Mammary microvascular endothelial cell (primary cell): ENCODE data around the gene OVCA2. TPM values are rescaled to one million over a fixed set of nuclear protein-coding genes. Genes with fewer than 3 reads are reported as not detected.

Experiments
- total RNA-seq: library from RNA; depleted of rRNA; stranded (reverse); fragments of >200 nt; gene quantifications from 2 replicates; pipeline ENCODE4 v1.2.3, GENCODE V29; 2015

The OVCA2 gene
- 92.9 and 98.2 TPM in 2 replicates for total RNA-seq

DNA sequence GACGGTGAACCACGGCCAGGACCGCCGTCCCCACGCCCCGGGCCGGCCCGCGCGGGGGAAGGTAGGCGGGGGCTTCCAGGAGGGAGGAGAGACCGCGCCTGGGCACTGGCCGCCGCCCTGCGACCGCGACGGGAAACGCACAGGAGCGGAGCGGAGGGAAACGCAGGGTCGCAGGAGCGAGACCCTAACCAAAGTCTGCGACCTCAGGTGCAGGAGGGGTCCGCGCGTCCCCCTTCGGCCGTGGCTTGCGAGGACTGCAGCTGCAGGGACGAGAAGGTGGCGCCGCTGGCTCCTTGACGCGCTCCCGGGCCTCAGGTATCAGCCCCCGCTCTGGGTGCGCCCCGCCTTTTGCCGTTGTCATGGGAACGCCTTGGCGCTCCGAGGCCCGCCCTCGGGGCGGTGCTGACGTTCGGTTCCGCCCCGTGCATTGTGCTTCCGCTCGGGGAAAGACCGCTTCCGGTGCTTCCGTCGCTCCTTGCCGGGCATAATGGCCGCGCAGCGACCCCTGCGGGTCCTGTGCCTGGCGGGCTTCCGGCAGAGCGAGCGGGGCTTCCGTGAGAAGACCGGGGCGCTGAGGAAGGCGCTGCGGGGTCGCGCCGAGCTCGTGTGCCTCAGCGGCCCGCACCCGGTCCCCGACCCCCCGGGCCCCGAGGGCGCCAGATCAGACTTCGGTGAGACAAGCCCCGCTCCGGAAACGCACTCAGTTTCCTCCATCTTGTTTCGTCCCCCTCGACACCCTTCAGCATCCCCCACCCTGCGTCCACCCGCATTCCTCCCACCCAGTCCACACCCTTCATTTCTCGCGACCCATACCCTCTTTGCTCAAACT, at the start of gene OVCA2:
Gene OVCA2 (plus strand): TSS at position 462 of the 829 bp plus-strand sequence. CDS start 26 bp downstream, at position 488.

DNA sequence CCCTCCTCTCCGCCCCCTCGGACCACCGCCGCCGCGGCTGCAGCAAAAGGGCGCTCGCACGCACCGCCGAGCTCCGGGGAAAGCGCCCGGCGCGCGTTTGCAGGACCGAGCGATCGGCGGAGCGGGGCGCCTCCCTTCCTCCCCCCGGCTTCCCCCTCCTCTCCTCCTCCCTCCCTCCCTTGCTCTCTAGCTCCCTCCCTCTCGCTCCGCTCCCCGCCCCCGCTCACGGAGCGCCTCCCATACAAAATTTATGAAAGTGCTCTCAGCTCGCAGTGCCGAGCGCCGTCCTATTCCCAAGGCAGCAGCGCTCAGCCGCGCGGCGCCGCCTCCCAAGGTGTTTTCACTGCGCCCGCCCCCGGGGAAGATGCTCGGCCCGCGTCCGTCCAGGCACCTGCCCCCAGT, 16.6 kb upstream of the OVCA2 start, which contains the start of gene RTN4RL1:
Gene RTN4RL1 (minus strand): TSS at position 115 of the 402 bp plus-strand sequence. CDS start 469 bp downstream, outside the sequence.

GRCh38 chr17:2029911-2030778, 11.7 kb upstream of the OVCA2 start, which contains the start of gene DPH1:
Gene DPH1, plus strand, starts transcription at chr17:2030153. Its CDS starts 17 bp downstream, at chr17:2030170.

DNA sequence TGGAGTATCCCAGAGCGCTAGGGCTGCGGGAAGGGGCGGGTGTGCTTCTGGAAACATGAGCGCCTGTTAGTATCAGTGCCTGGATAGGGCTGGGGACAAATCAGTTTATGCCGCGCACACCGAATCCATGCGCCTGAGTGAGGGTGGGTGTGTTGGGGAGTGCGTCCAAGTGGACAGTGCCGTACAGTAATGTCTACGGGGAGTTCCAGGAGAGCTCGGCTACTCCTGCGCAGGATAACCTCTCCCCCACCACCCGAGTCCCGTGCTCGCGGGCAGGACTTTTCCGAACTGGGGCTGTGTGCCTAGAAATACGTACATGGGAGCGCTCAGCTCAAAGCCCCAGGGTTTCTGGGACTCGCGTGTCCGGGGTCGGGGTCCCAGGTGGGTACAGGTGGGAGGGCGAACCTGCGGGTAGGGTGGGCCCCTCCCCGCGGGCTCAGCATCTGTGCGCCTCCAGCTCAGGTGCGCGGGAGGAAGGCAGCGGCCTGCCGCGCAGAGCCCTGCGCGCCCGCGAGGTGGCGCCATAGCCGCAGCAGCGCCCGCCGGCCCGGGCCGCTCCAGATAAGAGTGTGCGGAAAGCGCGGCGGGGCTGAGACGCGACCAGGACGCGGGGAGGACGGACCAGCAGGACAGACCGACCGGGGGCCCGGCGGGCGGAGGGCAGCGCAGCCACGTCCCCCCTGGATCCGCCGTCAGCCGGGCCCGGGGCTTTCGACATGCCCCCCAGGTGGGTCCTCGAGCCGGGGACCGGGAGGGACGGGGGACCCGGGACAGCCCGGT, 12.9 kb downstream of the OVCA2 start, which contains the start of gene HIC1:
Gene HIC1 (plus strand): TSS at position 592 of the 780 bp plus-strand sequence. CDS start 1,588 bp downstream, outside the sequence.

Other genes starting within 250 kb of the OVCA2 start
- 5.4 and 5.7 TPM in 2 replicates for gene SMYD4, start 212.1 kb upstream of the OVCA2 start, total RNA-seq
- gene RPA1, start 212.0 kb upstream of the OVCA2 start, total RNA-seq, result 36.0 and 46.5 TPM in 2 replicates
- 0.10 TPM in 1 of 2 replicates, not detected in the other for gene RTN4RL1, start 16.7 kb upstream of the OVCA2 start, total RNA-seq
- gene DPH1, start 11.9 kb upstream of the OVCA2 start, total RNA-seq, result 23.5 and 28.3 TPM in 2 replicates
- 62.2 and 63.0 TPM in 2 replicates for gene HIC1, start 13.1 kb downstream of the OVCA2 start, total RNA-seq